CD14-positive monocyte (primary cell): ENCODE data around the gene FHOD3. TPM values are rescaled to one million over a fixed set of nuclear protein-coding genes. Genes with fewer than 3 reads are reported as not detected.

Experiments used
- DNase-seq, 3 donors: peaks; one replicate each; pipeline ENCODE4 v3.0.0-alpha.2; 2011 to 2022
- H2AFZ ChIP-seq: 2 replicates; pipeline ENCODE4 v1.6.0; 2012; ENCODE audit warnings: mild to moderate bottlenecking, low read depth, low read length, inconsistent platforms; ENCODE audit not compliant: insufficient read depth, poor library complexity, severe bottlenecking
- H3K27ac ChIP-seq, 2 donors: 1 replicate in 1 of 2; 2 replicates in 1 of 2; pipeline ENCODE4 v1.5.1; 2012 to 2013; ENCODE audit warnings: low read length in 2 of 2, control low read depth in 1 of 2, inconsistent platforms in 1 of 2, low read depth in 1 of 2, mild to moderate bottlenecking in 1 of 2
- H3K27me3 ChIP-seq, 2 donors: one replicate each; pipeline versions ENCODE4 v1.6.0 to v1.6.1; 2011 to 2013; ENCODE audit warnings: low read length in 2 of 2; ENCODE audit not compliant: control insufficient read depth in 2 of 2, insufficient read depth in 2 of 2
- H3K36me3 ChIP-seq, 2 donors: replicated peaks in 1 of 2; 1 replicate in 1 of 2; 2 replicates in 1 of 2; pipeline versions ENCODE4 v1.5.1 to v1.6.1; 2012 to 2013; ENCODE audit warnings: low read length in 2 of 2, control low read depth in 1 of 2, inconsistent platforms in 1 of 2, mild to moderate bottlenecking in 1 of 2; ENCODE audit not compliant: insufficient read depth in 2 of 2, control insufficient read depth in 1 of 2
- H3K4me1 ChIP-seq, 2 donors: 1 replicate in 1 of 2; 2 replicates in 1 of 2; pipeline versions ENCODE4 v1.5.1 to v1.6.1; 2012 to 2013; ENCODE audit warnings: low read length in 2 of 2, control low read depth in 1 of 2, inconsistent platforms in 1 of 2, mild to moderate bottlenecking in 1 of 2, moderate library complexity in 1 of 2; ENCODE audit not compliant: insufficient read depth in 2 of 2, control insufficient read depth in 1 of 2
- H3K4me2 ChIP-seq: replicated peaks from 2 replicates; pipeline ENCODE3; 2012; ENCODE audit warnings: low read length, moderate library complexity, mild to moderate bottlenecking; ENCODE audit not compliant: poor library complexity, severe bottlenecking; ENCODE audit errors: extremely low read depth
- H3K4me3 ChIP-seq, 3 experiments: fragments of 200-600 bp in 1 of 3; sonication (generic) in 1 of 3; replicated peaks in 1 of 3; 1 replicate in 2 of 3; 2 replicates in 1 of 3; pipeline ENCODE4 v1.5.1; 2011 to 2013; ENCODE audit warnings: low read length in 3 of 3, mild to moderate bottlenecking in 3 of 3, control low read depth in 2 of 3, low read depth in 2 of 3, inconsistent platforms in 1 of 3, moderate library complexity in 1 of 3
- H3K79me2 ChIP-seq: 2 replicates; pipeline ENCODE4 v1.6.0; 2012; ENCODE audit warnings: mild to moderate bottlenecking, control low read depth, inconsistent platforms, low read length, moderate library complexity; ENCODE audit not compliant: insufficient read depth
- H3K9ac ChIP-seq: 2 replicates; pipeline ENCODE4 v1.6.0; 2017; ENCODE audit warnings: low read length, mild to moderate bottlenecking; ENCODE audit not compliant: insufficient read depth, poor library complexity, severe bottlenecking
- H3K9me3 ChIP-seq, 2 donors: replicated peaks in 1 of 2; 1 replicate in 1 of 2; 2 replicates in 1 of 2; pipeline versions ENCODE4 v1.5.1 to v1.6.1; 2012 to 2013; ENCODE audit warnings: low read length in 2 of 2, control low read depth in 1 of 2; ENCODE audit not compliant: control insufficient read depth in 1 of 2, insufficient read depth in 1 of 2
- H4K20me1 ChIP-seq: 2 replicates; pipeline ENCODE4 v1.6.0; 2012; ENCODE audit warnings: mild to moderate bottlenecking, low read length, control low read depth, moderate library complexity; ENCODE audit not compliant: insufficient read depth
- H3K27ac Mint-ChIP-seq, 7 donors: one replicate each; pipeline ENCODE4 v1.8.0; 2020; ENCODE audit warnings: mild to moderate bottlenecking in 7 of 7, mixed read lengths in 7 of 7, moderate library complexity in 6 of 7, inconsistent platforms in 2 of 7
- H3K27me3 Mint-ChIP-seq, 3 donors: one replicate each; pipeline ENCODE4 v1.8.0; 2021 to 2022; ENCODE audit warnings: low read depth in 3 of 3, mild to moderate bottlenecking in 3 of 3, mixed read lengths in 3 of 3, moderate library complexity in 3 of 3, inconsistent platforms in 1 of 3
- H3K36me3 Mint-ChIP-seq, 2 donors: one replicate each; pipeline ENCODE4 v1.8.0; 2020; ENCODE audit warnings: mixed read lengths in 2 of 2, inconsistent platforms in 1 of 2, mild to moderate bottlenecking in 1 of 2
- H3K4me1 Mint-ChIP-seq: one replicate; pipeline ENCODE4 v1.8.0; 2020; ENCODE audit warnings: mild to moderate bottlenecking, mixed read lengths
- H3K4me3 Mint-ChIP-seq, 2 donors: one replicate each; pipeline ENCODE4 v1.8.0; 2020; ENCODE audit warnings: mild to moderate bottlenecking in 2 of 2, mixed read lengths in 2 of 2, moderate library complexity in 1 of 2
- H3K9me3 Mint-ChIP-seq, 7 donors: one replicate each; pipeline ENCODE4 v1.8.0; 2020 to 2022; ENCODE audit warnings: mixed read lengths in 7 of 7, mild to moderate bottlenecking in 6 of 7, moderate library complexity in 6 of 7, inconsistent platforms in 2 of 7
- WGBS: methylation state at CpG from one replicate; pipeline ENCODE4 v1.1.5; 2013; ENCODE audit warnings: missing lambda C conversion rate; ENCODE audit not compliant: insufficient coverage; 5-methylcytosine and 5-hydroxymethylcytosine counted together
- intact Hi-C, 2 donors: fragments of 100-400 bp; cut with micrococcal nuclease; formaldehyde crosslinking; loops; one replicate each; pipeline versions ENCODE4 v1.15.0 to v1.15.1; 2023
- polyA plus RNA-seq, 3 donors: library from polyadenylated mRNA; depleted of rRNA in 1 of 3; unstranded in 2 of 3; stranded (reverse) in 1 of 3; fragments of 300-500 nt in 2 of 3; fragments of >200 nt in 1 of 3; fragmentation: Illumina TruSeq in 2 of 3; gene quantifications; 1 replicate in 2 of 3; 2 replicates in 1 of 3; pipeline ENCODE4 v1.2.3, GENCODE V29; 2012 to 2021
- TF ChIP-seq, protein P1 (sequence below): fragments of 200-600 bp; IDR thresholded peaks from one replicate; pipeline ENCODE4 v1.8.0; 2022; ENCODE audit warnings: antibody characterized with exemption, mild to moderate bottlenecking

FHOD3 gene
- polyA plus RNA-seq, 3 donors, result not detected

DNA sequence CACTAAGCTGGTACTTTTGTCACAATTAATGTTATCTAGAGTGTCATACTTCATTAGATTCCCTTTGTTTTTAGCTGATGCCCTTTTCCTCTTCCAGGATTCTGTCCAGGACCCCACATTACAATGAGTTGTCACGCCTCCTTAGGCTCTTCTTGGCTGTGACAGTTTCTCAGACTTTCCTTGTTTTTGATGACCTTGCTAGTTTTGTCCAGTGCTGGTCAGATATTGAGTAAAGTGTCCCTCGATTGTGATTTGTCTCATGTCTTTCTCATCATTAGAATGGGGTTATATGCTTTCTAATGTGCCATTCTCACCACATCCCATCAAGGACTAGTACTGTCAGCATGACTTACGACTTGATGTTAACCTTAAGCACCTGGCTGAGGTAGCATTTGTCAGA is 162.3 kb downstream of the FHOD3 start:
- peaks cover 0 to 6% (median 2%) of the 10 kb centered on the region in 3 donors for H3K27me3 Mint-ChIP-seq
- Histone ChIP-seq H3K4me1 (no peaks in the 10 kb centered on the region), H3K4me2 (no peak overlapping the region), H3K27ac (no peak overlapping the region), H4K20me1 (no peaks in the 10 kb centered on the region), H2AFZ (no peak overlapping the region), H3K36me3 (no peaks in the 10 kb centered on the region), H3K4me3 (no peak overlapping the region), H3K9me3 (no peaks in the 10 kb centered on the region), H3K79me2 (no peaks in the 10 kb centered on the region), H3K27me3 (no peaks in the 10 kb centered on the region), H3K9ac (no peak overlapping the region)
- no peak overlapping the region for H3K4me3 Mint-ChIP-seq
- WGBS, result no CpG with 5 or more reads among the region's 3 CpGs
- intact Hi-C loops, result no loop called here
- H3K27ac Mint-ChIP-seq, result no peak overlapping the region
- peaks cover 0 to 2% (median 0%) of the 10 kb centered on the region in 7 donors for H3K9me3 Mint-ChIP-seq
- no peak for DNase-seq
- no peaks in the 10 kb centered on the region for H3K36me3 Mint-ChIP-seq
- TF ChIP-seq, protein P1, sequence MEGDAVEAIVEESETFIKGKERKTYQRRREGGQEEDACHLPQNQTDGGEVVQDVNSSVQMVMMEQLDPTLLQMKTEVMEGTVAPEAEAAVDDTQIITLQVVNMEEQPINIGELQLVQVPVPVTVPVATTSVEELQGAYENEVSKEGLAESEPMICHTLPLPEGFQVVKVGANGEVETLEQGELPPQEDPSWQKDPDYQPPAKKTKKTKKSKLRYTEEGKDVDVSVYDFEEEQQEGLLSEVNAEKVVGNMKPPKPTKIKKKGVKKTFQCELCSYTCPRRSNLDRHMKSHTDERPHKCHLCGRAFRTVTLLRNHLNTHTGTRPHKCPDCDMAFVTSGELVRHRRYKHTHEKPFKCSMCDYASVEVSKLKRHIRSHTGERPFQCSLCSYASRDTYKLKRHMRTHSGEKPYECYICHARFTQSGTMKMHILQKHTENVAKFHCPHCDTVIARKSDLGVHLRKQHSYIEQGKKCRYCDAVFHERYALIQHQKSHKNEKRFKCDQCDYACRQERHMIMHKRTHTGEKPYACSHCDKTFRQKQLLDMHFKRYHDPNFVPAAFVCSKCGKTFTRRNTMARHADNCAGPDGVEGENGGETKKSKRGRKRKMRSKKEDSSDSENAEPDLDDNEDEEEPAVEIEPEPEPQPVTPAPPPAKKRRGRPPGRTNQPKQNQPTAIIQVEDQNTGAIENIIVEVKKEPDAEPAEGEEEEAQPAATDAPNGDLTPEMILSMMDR, result no peak
- H3K4me1 Mint-ChIP-seq, result peaks cover 2% of the 10 kb centered on the region

DNA sequence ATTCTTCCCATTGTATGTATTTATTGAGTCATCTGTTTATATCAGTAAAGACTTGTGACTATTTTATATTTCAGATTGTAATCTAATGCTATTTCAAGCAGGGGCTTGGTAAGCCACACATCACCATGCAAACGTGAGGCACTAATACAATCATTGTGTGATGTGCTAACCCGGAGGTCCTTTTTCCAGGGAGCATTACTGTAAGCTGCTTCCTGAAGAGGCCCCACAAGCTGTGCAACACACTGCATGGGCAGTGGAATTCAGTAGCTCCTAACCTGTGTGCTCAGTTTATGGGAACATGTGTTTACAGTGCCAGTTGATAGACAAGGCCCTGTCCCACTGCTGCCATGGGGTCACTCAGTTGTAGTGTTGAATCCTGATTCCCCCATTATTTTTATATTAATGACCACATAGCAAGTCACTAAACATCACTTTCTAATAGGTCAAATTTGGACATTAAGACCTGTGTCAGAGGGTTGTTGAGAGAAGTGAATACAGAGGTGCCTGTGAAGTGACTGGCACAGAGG is 162.9 kb downstream of the FHOD3 start:
- H3K79me2 ChIP-seq, result no peaks in the 10 kb centered on the region
- Mint-ChIP-seq H3K27me3 (peaks cover 0 to 6% (median 2%) of the 10 kb centered on the region in 3 donors), H3K36me3 (no peaks in the 10 kb centered on the region), H3K9me3 (peaks cover 0 to 2% (median 0%) of the 10 kb centered on the region in 7 donors), H3K4me1 (peaks cover 2% of the 10 kb centered on the region), H3K27ac (no peak overlapping the region), H3K4me3 (no peak overlapping the region)
- H3K4me3 ChIP-seq, result no peak overlapping the region
- H3K27me3 ChIP-seq, result no peaks in the 10 kb centered on the region
- no peaks in the 10 kb centered on the region for H3K36me3 ChIP-seq
- no peaks in the 10 kb centered on the region for H3K9me3 ChIP-seq
- H3K4me1 ChIP-seq, result no peaks in the 10 kb centered on the region
- no peak for DNase-seq
- no peak overlapping the region for H3K9ac ChIP-seq
- WGBS, result 100% methylated on average over 2 of the region's 2 CpGs
- H3K27ac ChIP-seq, result no peak overlapping the region
- intact Hi-C loops, result no loop called here
- H2AFZ ChIP-seq, result no peak overlapping the region
- H4K20me1 ChIP-seq, result no peaks in the 10 kb centered on the region
- H3K4me2 ChIP-seq, result no peak overlapping the region
- TF ChIP-seq, protein P1, result no peak
